Stomach smooth muscle (tissue), 2 donors: Measurements from ENCODE around the gene PVALEF.

Experiments
- H3K27ac ChIP-seq: one replicate; pipeline ENCODE4 v1.7.0; 2013; ENCODE audit warnings: mild to moderate bottlenecking, low read length, inconsistent platforms
- H3K27me3 ChIP-seq, 2 donors: one replicate each; pipeline ENCODE4 v1.7.0; 2013; ENCODE audit warnings: low read length in 2 of 2; ENCODE audit not compliant: insufficient read depth in 2 of 2, control insufficient read depth in 1 of 2
- H3K36me3 ChIP-seq, 2 donors: one replicate each; pipeline ENCODE4 v1.7.0; 2013; ENCODE audit warnings: low read length in 2 of 2; ENCODE audit not compliant: control insufficient read depth in 2 of 2, insufficient read depth in 2 of 2
- H3K4me1 ChIP-seq: one replicate; pipeline ENCODE4 v1.7.0; 2013; ENCODE audit warnings: low read length; ENCODE audit not compliant: control insufficient read depth, insufficient read depth
- H3K4me3 ChIP-seq, 2 donors: one replicate each; pipeline ENCODE4 v1.7.0; 2013; ENCODE audit warnings: low read length in 2 of 2
- H3K9ac ChIP-seq, 2 donors: one replicate each; pipeline ENCODE4 v1.7.0; 2013; ENCODE audit warnings: low read length in 2 of 2, mild to moderate bottlenecking in 1 of 2
- H3K9me3 ChIP-seq, 2 donors: one replicate each; pipeline ENCODE4 v1.7.0; 2013; ENCODE audit warnings: low read length in 2 of 2; ENCODE audit not compliant: control insufficient read depth in 2 of 2
- donor health status: healthy.
- donor health status: Pancreatic carcinoma.

The PVALEF gene

DNA sequence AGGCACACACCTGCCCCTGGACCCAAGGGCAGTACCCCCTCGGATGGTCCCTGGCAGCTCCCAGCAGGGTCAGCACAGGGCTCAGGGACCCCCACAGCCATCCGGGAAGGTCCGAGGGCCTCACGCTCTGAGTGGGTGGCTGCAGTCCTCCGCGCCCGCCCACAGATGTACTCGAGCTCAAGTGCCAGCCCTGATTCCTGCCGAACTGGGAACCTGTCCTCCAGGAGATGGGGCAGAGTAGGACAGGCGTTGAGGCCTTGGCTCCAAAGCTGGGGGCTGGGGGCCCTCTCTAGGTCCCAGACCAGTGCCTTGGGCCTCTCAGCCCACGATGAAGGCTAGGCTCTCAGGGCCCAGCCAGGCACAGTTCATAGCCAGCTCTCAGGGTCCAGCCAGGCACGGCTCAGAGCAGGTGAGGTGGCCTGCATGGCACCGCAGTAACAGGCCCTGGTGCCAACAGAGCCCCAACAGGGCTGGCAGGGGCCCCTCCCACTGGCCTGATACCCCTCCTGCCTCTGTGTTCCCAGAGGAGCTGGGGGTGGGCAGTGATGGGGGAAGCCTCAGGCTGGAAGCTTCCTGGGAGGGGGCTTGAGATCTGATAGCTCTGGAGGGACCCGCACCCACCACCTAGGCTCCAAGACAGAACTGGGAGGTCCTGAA, 35.5 kb upstream of the PVALEF start:
- Histone ChIP-seq H3K4me1 (no peaks in the 10 kb centered on the region), H3K9ac (no peak overlapping the region), H3K4me3 (no peak overlapping the region), H3K27me3 (no peaks in the 10 kb centered on the region), H3K27ac (no peak overlapping the region), H3K9me3 (no peaks in the 10 kb centered on the region), H3K36me3 (no peaks in the 10 kb centered on the region)

DNA sequence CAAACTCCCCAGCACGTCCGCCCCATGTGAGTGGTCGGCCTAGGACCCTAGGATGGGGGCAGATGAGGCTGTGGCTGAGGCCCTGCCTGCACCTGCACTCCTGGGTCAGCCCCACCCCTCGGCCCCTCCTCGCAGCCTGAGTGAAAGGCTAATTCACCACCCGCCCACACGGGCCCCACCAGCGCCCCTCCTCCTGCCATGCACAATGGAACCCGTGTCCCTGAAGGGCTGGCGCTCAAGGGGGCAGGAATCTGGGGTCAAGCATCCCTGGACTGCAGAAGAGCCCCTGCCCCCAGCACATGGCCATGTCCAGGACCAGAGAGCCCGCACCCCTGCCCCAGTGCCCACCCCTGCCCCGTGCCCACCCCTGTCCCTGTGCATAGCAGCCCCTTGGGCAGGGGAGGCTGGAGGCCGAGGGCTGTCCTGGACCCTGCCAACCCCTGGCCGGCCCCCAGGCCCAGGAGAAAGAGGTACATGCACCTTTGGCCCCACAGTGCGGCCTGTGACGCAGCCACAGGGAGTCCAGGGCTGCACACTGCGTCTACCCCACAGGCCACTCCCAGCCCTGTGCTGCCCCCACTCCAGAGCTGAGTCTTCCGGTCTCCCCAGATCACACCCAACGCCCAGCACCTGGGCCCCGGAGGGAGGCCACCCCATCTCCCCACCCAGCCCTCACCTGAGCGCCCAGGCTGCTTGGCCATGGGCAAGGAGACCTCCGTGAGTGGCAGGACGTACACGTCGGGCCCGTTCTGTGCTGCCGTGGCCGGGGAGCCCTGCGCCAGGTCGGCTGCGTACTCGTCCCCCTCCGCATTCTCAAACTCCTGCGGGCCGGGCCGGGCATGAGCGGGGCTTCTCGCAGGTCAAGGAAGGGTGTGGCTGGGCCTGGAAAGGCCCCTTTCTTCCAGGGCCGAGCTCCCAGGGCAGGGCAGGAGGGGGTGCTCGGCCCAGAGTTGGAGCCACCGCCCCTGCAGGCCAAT, 34.6 kb upstream of the PVALEF start:
- H3K4me1 ChIP-seq: no peaks in the 10 kb centered on the region
- H3K27me3 ChIP-seq: no peaks in the 10 kb centered on the region
- H3K36me3 ChIP-seq: no peaks in the 10 kb centered on the region
- no peak overlapping the region for H3K9ac ChIP-seq
- no peaks in the 10 kb centered on the region for H3K9me3 ChIP-seq
- H3K4me3 ChIP-seq: no peak overlapping the region
- H3K27ac ChIP-seq: no peak overlapping the region

DNA sequence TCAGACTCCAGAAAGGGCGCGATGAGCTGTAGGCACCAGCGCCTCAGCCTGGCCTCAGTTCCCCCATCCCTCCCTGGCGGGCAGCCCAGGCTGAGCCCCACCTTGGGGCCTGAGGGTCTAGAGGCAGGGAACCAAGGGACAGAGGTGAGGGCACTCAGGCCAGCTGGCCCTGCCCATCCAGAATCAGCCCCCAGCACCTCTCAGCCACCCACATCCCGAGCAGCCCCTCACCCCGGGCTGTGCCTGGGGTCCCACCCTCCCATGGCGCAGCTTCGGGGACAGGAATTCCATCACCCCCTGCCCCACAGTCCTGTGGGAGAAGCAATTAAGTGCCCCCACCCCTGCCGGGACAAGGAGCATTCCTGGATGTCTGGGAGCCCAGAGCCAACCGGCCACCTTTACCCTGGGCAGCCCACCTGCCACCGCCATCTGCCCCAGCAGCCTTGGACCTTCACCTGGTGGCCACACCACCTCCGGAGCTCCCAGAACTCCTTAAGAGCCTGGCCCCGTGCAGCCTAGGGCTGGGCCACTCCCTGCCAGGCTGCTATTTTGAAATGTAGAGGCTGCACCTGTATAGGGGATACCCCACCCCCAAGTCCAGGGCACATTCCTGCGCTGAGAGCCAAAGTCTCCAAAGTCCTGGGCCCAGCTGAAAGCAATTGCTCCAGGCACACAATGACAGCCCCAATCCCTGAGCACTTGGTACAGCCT, 33.7 kb upstream of the PVALEF start:
- Histone ChIP-seq H3K4me3 (no peak overlapping the region), H3K27me3 (no peaks in the 10 kb centered on the region), H3K36me3 (no peaks in the 10 kb centered on the region), H3K4me1 (no peaks in the 10 kb centered on the region), H3K9me3 (no peaks in the 10 kb centered on the region), H3K9ac (no peak overlapping the region), H3K27ac (no peak overlapping the region)

- H3K27ac ChIP-seq: no peak overlapping the region
- H3K9ac ChIP-seq: no peak overlapping the region
- no peaks in the 10 kb centered on the region for H3K27me3 ChIP-seq
- no peak overlapping the region for H3K4me3 ChIP-seq
- no peaks in the 10 kb centered on the region for H3K4me1 ChIP-seq
- H3K9me3 ChIP-seq: no peaks in the 10 kb centered on the region
- no peaks in the 10 kb centered on the region for H3K36me3 ChIP-seq
Observed at GRCh38 chr17:81132197-81132540, 33.1 kb upstream of the PVALEF start.

- no peak overlapping the region for H3K4me3 ChIP-seq
- no peaks in the 10 kb centered on the region for H3K27me3 ChIP-seq
- no peaks in the 10 kb centered on the region for H3K36me3 ChIP-seq
- H3K9me3 ChIP-seq: no peaks in the 10 kb centered on the region
- no peak overlapping the region for H3K27ac ChIP-seq
- H3K9ac ChIP-seq: no peak overlapping the region
- H3K4me1 ChIP-seq: no peaks in the 10 kb centered on the region
Observed at GRCh38 chr17:81132770-81133723, 32.3 kb upstream of the PVALEF start.

DNA sequence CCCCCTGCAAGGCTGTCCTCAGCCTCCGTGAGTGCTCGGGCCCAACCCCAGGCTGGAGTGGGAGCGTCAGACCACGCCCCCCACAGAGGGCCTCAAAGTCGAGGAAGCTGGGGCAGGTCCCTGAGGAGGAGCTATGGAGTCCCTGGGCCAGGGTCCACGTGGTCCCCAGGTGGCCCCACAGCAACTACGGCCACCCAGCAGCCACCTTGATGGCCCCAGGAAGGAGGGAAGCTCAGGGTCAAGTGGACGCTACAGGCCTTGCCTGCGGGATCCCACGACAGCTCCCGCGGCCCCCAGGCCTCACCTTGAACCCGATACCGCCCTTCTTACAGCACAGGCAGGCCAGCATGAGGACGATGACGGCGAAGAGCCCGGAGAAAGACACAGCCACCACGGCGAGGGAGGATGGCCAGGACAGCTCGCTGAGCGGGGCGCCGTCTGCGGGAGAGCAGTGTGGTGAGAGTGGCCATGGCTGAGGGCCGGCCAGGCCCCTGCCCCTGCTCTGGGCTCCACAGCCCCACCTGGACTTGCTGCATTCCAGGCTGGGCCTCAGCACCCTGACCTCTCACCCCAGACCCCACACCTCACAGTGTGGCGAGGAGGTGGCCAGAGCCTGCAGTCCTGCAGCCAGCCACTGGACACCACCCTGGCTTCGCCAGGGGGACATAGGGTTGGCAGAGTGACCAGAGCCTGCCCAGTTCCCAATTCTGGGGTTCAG, 31.1 kb upstream of the PVALEF start:
- no peaks in the 10 kb centered on the region for H3K27me3 ChIP-seq
- H3K9me3 ChIP-seq: no peaks in the 10 kb centered on the region
- no peaks in the 10 kb centered on the region for H3K36me3 ChIP-seq
- no peak overlapping the region for H3K27ac ChIP-seq
- no peaks in the 10 kb centered on the region for H3K4me1 ChIP-seq
- no peak overlapping the region for H3K9ac ChIP-seq
- no peak overlapping the region for H3K4me3 ChIP-seq

DNA sequence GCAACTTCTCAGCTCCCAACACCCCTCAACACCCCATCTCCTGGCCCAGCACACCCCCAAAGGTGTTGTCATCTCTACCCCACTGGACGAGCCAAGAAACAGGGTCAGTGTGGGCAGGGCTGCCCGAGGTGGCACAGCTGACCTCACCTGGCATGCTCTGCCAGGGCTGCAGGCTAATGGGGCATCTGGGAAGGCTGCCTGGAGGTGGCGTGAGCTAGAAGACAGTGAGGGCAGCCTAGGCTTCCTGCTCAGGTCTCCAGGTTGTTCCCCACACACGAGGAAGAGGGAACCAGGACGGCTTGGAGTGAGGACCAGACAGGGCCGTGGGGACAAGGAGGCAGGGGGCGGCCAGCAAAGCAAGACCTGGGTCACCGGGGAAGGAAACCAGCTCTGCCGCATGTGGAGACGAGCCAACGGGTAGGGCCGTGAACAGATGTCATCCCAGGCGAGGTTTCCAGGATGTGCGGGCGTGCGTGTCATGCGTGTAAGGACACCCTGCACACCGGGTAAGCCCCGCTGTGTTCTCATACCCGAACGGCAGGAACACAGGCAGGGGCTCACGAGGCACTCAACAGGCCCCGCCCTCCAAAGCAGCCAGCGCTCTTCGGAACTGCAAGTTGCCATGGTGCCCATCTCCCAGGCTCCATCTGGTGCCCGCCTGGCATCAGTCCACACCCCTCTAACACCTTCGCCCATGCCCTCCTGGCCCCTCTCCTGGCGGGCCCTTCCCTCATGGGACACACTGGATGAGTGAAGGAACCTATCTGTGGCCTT, 29.6 kb upstream of the PVALEF start:
- H3K4me3 ChIP-seq: no peak overlapping the region
- no peaks in the 10 kb centered on the region for H3K27me3 ChIP-seq
- no peak overlapping the region for H3K27ac ChIP-seq
- no peaks in the 10 kb centered on the region for H3K4me1 ChIP-seq
- H3K9me3 ChIP-seq: no peaks in the 10 kb centered on the region
- no peak overlapping the region for H3K9ac ChIP-seq
- no peaks in the 10 kb centered on the region for H3K36me3 ChIP-seq

DNA sequence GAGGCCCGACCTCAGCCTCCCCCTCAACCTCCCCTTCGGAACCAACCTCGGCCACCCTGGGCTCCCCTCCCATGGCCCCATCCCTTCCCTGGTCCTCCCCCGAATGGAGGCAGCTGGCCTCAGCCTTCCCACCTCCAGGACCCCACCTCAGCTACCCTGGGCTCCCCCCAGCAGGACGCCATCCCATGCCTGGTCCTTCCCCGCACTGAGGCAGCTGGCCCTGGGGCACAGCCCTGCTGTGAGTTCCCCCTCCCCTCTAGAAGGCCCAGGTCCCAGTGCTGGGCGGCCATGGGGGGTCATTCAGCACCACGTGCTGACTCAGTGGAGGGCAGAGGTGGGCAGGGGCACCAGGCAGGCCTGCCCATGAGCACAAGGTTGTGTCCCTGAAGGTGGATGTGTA, 28.9 kb upstream of the PVALEF start:
- H3K27me3 ChIP-seq: no peaks in the 10 kb centered on the region
- H3K4me3 ChIP-seq: no peak overlapping the region
- H3K27ac ChIP-seq: no peak overlapping the region
- no peaks in the 10 kb centered on the region for H3K36me3 ChIP-seq
- no peaks in the 10 kb centered on the region for H3K9me3 ChIP-seq
- H3K9ac ChIP-seq: no peak overlapping the region
- H3K4me1 ChIP-seq: no peaks in the 10 kb centered on the region

DNA sequence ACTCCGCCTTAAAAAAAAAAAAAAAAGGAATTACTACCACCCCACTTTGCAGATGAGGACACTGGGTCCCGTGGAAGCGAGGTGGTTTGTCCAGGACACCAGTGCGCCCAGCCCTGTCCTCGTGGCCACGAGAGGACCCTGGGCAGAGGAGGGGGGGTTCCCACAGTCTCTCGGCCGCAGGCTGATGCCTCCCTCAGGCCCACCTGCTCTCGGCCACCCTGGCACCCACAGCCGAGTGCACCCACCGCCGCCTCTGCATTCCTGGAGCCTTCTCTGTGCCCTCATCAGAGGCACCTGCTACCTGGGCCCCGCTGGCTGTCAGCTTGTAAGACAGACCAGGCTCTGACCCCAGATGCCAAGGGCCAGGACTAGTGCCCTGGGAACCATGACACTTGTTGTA, 28.1 kb upstream of the PVALEF start:
- H3K27me3 ChIP-seq: no peaks in the 10 kb centered on the region
- no peaks in the 10 kb centered on the region for H3K9me3 ChIP-seq
- H3K27ac ChIP-seq: no peak overlapping the region
- H3K36me3 ChIP-seq: no peaks in the 10 kb centered on the region
- H3K4me3 ChIP-seq: no peak overlapping the region
- H3K9ac ChIP-seq: no peak overlapping the region
- no peaks in the 10 kb centered on the region for H3K4me1 ChIP-seq
